GM18951 (cell line): ENCODE measurements around the gene INTS3.

Experiments used
- POLR2A ChIP-seq: IDR thresholded peaks from 4 replicates; pipeline ENCODE4 v1.6.1; 2011; ENCODE audit warnings: mild to moderate bottlenecking; ENCODE audit not compliant: insufficient read length, insufficient read depth; ENCODE audit errors: extremely low read depth
- in situ Hi-C: fragments of 300-500 bp; cut with MboI; formaldehyde crosslinking; loops from one replicate; pipeline ENCODE4 v1.12.0; 2022; ENCODE audit warnings: low sequenced_read_pairs, mixed read lengths, inconsistent platforms; ENCODE audit not compliant: unreplicated experiment

INTS3 gene

DNA sequence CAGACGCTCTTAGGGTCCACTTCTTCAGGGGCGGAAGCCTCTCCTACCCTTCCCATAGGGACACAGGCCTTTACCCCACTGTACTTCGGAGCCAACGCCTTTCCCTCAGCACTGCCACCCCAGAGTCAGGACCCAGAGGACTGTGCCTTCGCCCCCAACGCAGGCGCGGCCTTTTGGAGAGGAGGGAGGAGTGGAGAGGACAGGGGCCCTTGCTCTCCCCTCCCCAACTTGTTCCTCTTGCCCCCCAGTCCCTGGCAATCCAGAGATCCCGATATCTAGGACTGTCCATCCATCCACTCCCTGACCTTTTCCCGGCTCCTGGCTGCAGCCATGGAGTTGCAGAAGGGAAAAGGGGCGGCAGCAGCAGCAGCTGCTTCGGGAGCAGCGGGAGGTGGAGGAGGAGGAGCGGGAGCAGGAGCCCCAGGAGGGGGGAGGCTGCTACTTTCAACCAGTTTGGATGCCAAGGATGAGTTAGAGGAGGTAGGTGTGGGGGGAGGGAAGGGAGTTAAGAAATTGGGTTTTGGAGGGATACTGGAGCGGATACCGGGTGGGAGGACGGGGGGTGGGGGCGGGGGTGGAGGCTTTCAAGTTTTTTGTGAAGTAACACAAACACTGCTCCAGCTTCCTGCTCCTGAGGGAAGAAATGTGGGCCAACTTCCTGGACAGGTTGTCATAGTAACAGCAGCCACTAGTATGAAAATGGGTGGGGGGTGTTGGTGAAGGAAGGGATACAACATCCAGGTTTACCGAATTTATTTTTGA lies 636 bp downstream of the INTS3 start:
- in situ Hi-C loops, result no loop called here
- no peak for TF ChIP-seq POLR2A

DNA sequence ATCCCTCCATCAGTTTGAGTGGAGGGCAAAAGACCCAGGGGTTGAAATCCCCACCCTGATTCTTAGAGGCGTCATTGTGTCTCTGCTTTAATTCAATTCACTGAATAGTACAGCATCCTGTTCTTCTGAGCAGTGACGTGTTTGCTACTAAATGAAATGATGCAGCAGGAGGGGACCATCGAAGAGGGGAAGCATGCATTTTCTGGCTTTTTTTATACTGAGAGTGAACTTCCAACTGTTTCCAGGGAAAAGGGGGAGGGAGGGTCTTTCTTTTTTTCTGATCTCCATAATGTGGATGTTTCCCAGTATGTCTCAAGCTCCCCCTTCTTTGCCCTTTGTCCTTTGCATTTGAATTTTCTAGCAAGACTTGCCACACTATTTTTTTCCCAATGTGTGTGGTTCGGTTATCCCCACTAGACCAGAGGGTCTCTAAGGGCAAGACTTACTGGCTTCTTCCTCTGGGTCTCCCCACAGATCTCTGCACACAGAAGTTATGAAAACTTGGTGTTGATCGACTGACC lies 2.7 kb downstream of the INTS3 start:
- TF ChIP-seq POLR2A, result no peak
- in situ Hi-C loops, result no loop called here

DNA sequence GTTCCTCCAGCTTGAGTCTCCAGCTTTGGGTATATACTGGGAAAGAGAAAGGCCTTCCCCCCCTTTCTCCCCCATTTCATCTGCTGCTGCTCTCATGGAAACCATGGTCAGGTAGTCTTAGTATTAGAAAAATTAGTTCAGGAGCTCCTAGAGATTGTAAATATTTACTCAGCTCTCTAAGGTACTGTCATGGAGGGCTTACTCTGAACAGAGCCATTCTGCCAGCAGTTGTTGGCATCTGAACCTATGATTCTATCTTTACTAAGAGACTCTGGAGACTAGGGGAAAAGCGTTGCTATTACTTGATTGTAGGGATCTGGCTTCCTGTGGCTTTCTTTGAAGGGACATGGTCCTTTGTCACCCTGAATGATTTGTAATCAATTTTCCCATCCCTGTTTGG lies 6.1 kb downstream of the INTS3 start:
- TF ChIP-seq POLR2A, result no peak
- in situ Hi-C loops, result no loop called here

DNA sequence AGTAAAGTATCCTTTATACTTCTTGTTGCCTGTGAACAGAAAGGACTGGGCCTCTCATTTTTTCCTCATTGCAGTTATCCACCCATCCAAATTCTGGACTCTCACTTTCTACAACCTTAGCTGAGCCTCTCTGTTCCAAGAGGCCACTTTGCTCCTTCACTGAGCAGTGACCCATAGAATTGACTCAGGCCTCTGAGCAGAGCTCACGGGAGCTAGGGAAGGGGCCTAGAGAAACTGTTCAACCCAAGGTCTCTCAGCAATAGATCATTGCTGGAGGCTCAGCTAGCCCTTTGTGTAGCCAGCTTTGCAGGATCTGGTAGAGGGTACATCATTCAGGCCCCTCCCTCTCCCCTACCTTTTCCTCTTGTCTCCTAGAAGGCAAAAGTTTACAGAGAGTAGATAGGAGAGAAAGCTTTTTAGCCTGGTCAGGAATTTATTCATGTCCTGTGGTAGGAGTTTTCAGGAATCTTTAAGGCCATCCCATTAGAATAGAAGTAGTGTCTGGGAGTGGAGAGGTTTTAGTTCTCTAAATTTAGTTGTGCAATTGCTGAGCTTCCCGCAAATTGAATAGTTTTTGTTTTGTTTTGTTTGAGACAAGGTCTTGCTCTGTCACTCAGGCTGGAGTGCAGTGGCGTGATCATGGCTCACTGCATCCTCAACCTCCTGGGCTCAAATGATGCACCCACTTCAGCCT lies 6.7 kb downstream of the INTS3 start:
- no peak for TF ChIP-seq POLR2A
- in situ Hi-C loops, result no loop called here

DNA sequence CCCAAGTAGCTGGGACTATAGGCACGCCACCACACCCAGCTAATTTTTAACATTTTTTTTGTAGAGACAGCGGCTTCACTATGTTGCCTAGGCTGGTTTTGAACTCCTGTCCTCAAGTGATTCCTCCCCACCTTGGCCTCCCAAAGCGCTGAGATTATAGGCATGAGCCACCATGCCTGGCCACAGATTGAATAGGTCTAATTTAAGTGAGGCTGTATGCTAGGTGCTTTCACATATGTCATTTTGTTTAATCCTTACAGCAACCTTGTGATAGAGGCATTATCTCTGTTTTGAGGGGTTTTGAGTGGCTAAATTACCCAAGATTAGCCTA lies 7.2 kb downstream of the INTS3 start:
- in situ Hi-C loops, result no loop called here
- no peak for TF ChIP-seq POLR2A

DNA sequence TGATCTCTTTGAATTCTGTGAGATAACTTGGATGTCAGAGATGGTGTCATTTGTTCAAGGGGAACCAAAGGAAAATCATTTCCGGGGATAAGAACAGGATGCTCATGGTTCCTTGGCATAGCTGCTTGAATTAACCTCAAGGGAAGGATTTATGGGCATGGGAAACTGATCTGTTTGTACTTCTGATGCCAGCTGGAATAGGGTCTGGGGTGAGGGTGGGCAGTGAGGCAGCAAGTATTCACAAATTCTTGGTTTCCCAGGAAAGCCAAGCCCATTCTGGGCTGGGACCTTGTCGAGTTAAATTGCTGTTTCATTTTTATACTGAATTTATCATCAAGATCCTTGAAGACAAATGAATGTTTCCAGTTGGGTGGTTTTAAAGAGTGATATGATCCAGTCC lies 14.1 kb downstream of the INTS3 start:
- no peak for TF ChIP-seq POLR2A
- in situ Hi-C loops, result no loop called here

DNA sequence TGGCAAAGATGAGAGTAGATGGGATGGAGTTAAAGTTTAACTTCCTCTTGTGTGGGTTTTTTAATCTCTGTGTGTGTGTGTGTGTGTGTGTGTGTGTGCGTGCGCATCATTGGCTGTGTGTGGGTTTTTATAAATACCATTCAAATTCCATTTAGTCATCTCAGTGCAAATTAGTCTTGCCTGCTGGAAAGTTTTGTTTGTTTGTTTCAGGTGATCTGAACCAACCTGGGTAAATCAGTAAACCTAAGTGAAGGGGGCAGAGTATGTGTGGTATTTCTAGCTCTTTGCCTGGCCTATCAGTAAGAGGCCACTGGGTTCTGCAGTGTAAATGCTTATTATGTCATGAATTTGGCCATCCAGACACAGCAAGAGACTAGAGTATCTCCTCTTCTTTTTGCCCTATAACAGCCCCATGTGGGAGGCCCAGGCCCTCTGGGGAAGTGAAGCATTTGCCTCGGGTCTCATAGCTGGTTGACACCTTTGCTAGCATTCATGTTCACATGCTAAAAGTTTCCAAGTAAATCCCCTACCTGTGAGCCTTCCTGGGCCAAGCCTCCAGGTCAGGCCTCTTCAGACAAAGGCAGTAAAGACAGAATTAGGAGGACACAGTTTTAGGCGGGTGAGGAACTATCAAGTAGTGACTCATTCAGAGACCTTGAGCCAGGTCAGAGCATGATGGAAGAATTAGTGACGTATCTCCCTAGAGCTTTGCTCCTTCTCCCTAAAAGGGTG lies 14.7 kb downstream of the INTS3 start:
- TF ChIP-seq POLR2A, result no peak
- in situ Hi-C loops, result no loop called here

DNA sequence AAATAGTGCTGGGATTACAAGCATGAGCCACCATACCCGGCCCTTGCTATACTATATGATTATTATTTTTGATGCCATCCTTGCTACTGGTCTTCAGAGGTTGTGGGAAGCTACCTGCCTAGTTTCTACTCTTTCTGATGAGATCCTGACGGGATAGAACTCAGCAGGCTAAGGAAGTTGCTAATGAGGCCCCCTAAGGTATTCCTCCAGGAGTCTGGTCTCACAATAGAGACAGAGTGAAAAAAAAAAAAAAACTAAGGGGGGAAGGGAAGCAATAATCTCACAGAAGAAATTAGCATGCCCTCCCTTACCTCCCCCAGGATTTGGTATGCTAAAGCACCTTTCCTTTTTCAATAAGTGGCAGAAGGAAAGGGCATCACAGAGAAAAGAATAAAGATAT lies 17.6 kb downstream of the INTS3 start:
- in situ Hi-C loops, result loop anchor here (5.0 kb wide), 1 partner anchor 68 kb away; the partner anchor contains the start of gene NPR1
- no peak for TF ChIP-seq POLR2A

DNA sequence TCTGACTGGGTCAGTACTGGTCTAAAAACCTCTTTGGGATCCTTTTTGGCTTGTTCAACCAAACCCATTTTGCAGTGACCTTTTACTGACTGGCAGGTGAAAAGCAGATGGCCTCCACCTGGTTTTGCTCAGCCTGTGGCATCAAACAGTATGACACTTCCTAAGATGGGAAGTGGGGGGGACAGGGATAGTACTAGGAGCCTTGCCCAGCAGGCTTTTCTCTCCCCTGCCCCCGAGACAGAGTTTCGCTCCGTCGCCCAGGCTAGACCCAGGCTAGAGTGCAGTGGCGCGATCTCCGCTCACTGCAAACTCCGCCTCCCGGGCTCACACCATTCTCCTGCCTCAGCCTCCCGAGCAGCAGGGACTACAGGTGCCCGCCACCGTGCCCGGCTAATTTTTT lies 18.3 kb downstream of the INTS3 start:
- in situ Hi-C loops, result loop anchor here (5.0 kb wide), 1 partner anchor 69 kb away; the partner anchor contains the start of gene NPR1
- TF ChIP-seq POLR2A, result no peak

DNA sequence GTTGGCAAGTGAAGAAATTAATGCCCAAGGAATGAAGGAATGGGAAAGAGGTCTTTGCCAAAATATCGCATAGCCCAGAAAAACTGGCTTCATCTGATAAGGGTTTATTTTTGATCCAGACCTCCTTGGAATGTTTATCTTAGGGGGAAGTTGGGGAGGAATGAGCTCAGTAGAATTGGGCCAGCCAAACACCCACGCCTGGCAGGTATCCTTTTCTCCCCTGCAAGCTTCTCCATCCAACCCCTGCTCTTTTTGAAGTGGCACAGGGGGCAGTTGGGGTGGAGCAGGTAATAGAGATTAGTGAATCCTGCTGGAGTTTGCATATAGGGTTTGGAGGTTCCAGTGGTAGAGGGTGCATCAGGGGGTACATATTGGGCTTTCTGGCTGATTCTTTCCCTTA lies 21.1 kb downstream of the INTS3 start:
- TF ChIP-seq POLR2A, result no peak
- in situ Hi-C loops, result loop anchor here (5.0 kb wide), 1 partner anchor 72 kb away; the partner anchor contains the start of gene NPR1

DNA sequence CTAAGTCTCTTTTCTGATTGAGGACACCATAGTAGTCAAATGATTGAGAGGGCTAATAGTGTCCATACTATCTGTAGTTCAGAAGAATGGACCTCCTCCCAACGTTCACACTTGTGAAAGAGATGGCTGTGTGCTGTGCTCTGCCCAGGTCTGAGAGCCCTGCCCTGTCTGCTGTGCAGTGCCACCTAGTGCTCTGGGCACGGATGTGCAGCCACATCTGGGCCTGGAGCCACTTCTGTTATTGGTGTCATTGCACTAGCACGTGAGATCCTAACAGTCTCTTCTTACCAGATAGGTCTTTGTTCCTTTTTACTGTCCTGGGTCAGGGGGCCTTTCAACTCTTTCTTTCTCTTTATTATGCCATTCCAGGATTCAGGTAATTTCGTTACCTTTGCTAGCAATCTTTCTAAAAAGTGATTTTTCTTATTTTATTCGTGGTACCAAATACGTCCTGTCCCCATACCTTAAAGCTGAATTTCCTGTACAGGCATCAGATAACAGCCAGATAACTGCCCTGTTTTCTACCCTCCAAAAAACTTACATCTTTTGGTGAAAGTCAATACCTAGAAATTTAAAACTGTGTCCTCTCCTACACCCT lies 21.7 kb downstream of the INTS3 start:
- no peak for TF ChIP-seq POLR2A
- in situ Hi-C loops, result loop anchor here (5.0 kb wide), 1 partner anchor 72 kb away; the partner anchor contains the start of gene NPR1

DNA sequence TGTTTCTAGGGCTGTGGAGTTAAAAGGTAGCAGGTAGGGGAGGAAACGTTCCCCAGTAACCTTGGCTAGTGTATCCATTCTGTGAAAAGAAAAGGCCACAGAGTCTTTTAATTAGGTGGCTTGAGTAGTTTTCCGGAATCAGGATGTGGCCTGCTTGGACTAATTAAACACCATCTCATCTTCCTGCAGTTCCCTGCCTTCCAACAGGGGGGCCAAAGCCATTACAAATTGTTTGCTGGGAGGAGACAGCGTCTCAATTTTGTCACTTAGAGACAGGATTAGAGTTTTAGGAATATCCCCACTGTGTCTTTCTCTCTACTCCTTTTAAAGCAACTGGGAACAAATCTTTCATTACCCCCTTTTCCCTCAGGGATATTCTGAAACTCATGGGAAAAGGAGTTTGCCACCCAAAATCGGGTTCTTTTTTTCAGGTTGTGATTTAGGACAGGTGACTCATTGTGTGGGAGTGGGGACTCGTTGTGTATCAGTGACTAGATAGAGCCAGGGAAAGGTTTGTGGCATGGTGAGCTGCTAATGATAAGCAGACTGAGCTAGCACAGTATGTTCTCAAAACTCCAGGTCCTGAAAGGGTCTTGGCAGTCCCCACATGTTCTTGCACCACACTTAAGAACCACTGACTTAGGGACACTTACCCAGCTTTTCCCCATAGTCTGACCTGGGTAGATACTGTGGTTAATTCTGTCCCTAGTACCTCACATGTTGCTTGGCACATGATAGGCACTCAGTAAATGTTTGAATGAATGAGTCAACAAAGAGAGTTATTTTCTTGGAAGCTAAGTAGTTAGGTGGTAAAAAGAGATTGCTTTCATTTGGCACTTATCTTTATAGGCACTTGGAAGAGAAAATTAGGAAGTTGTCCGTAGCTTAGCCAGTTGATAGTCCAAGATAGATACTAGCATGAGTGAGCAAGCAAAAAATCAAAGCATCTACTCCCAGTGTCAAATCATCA lies 22.5 kb downstream of the INTS3 start:
- in situ Hi-C loops, result no loop called here
- TF ChIP-seq POLR2A, result no peak

DNA sequence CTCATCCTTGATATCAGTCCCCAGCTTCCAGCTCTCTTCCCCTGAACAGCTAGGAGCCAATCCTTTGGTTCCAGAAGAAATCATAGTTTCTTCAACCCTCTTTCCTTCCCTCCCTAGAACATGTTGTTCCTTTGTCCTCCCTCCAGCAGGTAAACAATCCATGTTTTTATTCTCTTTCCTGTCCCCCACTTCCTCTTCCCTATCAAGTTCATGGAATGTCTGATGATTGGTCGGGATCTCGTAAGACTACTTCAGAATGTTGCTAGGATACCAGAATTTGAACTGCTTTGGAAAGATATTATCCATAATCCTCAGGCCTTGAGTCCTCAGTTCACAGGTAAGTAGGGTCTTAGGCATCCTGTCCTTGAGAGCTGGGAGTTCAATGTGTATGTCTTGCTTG lies 24.2 kb downstream of the INTS3 start:
- TF ChIP-seq POLR2A, result no peak
- in situ Hi-C loops, result no loop called here
